ENCODE measurements around the gene HSPA9. TPM values are rescaled to one million over a fixed set of nuclear protein-coding genes. Genes with fewer than 3 reads are reported as not detected.

Gene HSPA9
- total RNA-seq, 3 donors from 2014 or later = 701 to 707 (median 707) TPM

DNA sequence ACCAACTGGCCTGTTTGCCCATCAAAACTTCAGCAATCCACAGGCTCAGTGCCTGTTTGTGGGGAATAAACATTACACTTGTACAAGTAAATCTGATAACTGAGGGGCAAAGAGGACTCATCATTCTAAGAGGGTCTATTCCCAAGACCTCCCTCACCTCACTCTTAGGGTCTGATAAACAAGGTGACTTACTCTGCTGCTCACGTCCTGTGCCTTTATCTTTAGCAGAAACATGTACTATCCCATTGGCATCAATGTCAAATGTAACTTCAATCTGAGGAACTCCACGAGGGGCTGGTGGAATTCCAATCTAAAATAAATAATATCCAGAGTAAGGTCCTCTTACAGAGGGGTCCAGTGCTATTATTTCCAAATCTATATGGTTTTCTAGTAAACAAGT lies 17.5 kb downstream of the HSPA9 start:
- H3K27me3 Mint-ChIP-seq (ENCODE audit: low read depth) = no peaks in the 10 kb centered on the region
- no peak for DNase-seq
- no peak for ATAC-seq
- H3K9me3 Mint-ChIP-seq = no peaks in the 10 kb centered on the region
- no peak overlapping the region for H3K4me3 Mint-ChIP-seq
- H3K4me1 Mint-ChIP-seq (ENCODE audit: low read depth) = peaks cover 14% of the 10 kb centered on the region
- peaks cover 66% of the 10 kb centered on the region for H3K36me3 Mint-ChIP-seq (ENCODE audit: insufficient read depth)

DNA sequence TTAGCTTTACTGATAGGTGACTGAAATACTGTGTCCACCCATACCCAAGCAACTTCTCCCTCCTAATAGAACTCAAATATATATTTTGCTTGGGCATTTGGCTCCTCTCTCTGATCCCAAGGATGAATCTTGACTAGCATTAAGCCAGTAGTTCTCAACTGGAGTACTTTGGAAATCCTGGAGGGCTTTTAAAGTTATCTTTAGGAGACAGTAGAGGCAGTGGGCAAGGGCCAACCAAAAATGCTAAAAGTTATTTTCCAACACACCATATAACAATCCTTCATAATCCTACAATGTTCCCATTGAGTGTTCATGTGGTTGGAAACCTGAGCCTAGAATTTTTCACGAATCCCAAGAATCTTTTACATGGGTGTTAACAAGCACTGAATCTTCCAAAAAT lies 21.1 kb downstream of the HSPA9 start:
- Mint-ChIP-seq H3K36me3 (ENCODE audit: insufficient read depth) (peaks cover 54% of the 10 kb centered on the region), H3K4me3 (no peak overlapping the region), H3K4me1 (ENCODE audit: low read depth) (peaks cover 7% of the 10 kb centered on the region), H3K27me3 (ENCODE audit: low read depth) (no peaks in the 10 kb centered on the region), H3K9me3 (no peaks in the 10 kb centered on the region)
- no peak for ATAC-seq
- DNase-seq = no peak

DNA sequence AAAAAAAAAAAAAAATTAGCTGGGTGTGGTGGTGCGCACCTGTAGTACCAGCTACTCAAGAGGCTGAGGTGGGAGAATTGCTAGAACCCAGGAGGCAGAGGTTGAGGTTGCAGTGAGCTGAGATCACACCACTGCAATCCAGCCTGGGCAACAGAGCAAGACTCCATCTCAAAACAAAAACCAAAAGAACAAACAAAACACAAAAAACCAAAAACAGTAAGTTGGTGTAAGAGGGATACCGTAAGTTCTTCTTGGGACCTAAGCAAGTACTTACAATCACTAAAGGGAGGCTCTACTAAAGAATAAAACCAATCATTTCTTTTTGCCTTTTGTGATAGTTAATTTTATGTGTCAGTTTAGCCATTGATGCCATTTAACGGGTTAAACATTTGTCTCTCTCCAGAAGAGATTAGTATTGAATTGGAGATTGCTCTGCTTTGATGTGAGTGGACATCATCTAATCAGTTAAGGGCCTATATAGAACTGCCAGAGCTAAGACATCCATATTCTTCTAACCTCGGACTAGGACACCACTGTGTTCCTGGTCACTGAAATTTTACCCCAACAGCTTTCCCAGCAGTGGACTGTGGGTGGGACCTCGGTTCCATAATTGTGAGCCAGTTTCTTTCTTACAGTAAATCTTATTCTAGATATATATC lies 21.6 kb downstream of the HSPA9 start:
- ATAC-seq = no peak
- Mint-ChIP-seq H3K4me1 (ENCODE audit: low read depth) (peaks cover 7% of the 10 kb centered on the region), H3K4me3 (no peak overlapping the region), H3K9me3 (no peaks in the 10 kb centered on the region), H3K27me3 (ENCODE audit: low read depth) (no peaks in the 10 kb centered on the region), H3K36me3 (ENCODE audit: insufficient read depth) (peaks cover 48% of the 10 kb centered on the region)
- DNase-seq = no peak

DNA sequence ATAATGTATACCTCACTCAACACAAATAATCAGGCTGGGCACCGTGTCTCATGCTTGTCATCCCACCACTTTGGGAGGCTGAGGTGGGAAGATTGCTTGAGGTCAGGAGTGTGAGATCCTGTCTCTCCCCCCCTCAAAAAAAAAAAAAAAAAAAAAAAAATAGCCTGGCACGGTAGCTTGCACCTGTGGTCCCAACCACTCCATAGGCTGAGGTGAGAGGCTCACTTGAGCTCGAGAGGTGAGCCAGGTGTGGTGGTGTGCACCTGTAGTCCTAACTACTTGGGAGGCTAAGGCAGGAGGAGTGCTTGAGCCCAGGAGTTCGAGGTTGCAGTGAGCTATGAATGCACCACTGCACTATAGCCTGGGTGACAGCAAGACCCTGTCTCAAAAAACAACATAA lies 22.5 kb downstream of the HSPA9 start:
- H3K9me3 Mint-ChIP-seq = no peaks in the 10 kb centered on the region
- ATAC-seq = no peak
- peaks cover 42% of the 10 kb centered on the region for H3K36me3 Mint-ChIP-seq (ENCODE audit: insufficient read depth)
- no peaks in the 10 kb centered on the region for H3K27me3 Mint-ChIP-seq (ENCODE audit: low read depth)
- H3K4me3 Mint-ChIP-seq = no peak overlapping the region
- DNase-seq = no peak
- peaks cover 16% of the 10 kb centered on the region for H3K4me1 Mint-ChIP-seq (ENCODE audit: low read depth)

DNA sequence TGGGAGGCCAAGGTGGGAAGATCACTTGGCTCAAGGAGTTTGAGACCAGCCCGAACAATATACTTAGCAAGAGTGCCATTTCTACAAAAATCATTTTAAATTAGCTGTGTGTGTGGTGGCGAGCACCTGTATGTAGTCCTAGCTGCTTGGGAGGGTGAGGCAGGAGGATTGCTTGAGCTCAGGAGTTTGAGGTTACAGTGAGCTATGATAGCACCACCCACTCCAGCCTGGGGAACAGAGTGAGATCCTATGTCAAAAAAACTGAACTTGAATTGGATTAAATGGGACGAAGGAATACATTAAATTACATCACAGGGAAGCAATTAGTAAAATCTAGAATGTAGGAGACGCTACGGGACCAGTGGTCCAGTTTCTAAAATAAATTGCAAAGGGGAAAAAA lies 25.8 kb downstream of the HSPA9 start:
- H3K36me3 Mint-ChIP-seq (ENCODE audit: insufficient read depth) = peaks cover 26% of the 10 kb centered on the region
- no peaks in the 10 kb centered on the region for H3K9me3 Mint-ChIP-seq
- H3K27me3 Mint-ChIP-seq (ENCODE audit: low read depth) = no peaks in the 10 kb centered on the region
- peaks cover 36% of the 10 kb centered on the region for H3K4me1 Mint-ChIP-seq (ENCODE audit: low read depth)
- ATAC-seq (no peak), DNase-seq (no peak)
- no peak overlapping the region for H3K4me3 Mint-ChIP-seq

DNA sequence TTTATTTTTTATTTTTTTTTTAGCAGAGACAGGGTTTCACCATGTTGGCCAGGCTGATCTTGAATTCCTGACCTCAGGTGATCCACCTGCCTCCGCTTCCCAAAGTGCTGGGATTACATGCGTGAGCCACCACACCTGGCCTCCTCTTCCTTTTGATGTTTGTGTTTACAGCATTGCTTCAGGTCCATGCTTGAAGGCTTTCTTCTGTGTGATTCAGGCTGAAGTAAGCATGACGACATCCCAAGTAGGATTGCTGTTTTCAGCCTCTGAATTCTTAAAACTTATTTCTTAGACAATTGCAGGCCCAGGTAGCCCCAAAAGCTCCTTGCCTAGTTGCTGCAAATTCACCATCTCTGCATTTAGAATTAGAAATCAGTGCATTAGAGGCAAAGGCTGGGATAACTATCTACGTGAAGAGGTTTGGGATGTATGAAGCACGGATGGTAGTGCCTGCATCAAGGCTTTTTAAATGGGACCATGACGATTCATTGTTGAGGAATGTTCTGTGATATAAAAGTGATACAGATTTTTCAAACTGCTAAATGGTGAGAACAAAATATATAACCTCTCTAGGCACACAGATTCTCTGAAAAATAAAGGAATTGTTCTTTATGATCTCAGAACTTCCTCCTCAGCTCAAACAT lies 29.2 kb downstream of the HSPA9 start:
- no peak for DNase-seq
- Mint-ChIP-seq H3K27me3 (ENCODE audit: low read depth) (no peaks in the 10 kb centered on the region), H3K9me3 (no peaks in the 10 kb centered on the region), H3K4me1 (ENCODE audit: low read depth) (peaks cover 50% of the 10 kb centered on the region), H3K36me3 (ENCODE audit: insufficient read depth) (peaks cover 17% of the 10 kb centered on the region), H3K4me3 (peak overlapping the region; percentile 29)
- ATAC-seq = no peak

DNA sequence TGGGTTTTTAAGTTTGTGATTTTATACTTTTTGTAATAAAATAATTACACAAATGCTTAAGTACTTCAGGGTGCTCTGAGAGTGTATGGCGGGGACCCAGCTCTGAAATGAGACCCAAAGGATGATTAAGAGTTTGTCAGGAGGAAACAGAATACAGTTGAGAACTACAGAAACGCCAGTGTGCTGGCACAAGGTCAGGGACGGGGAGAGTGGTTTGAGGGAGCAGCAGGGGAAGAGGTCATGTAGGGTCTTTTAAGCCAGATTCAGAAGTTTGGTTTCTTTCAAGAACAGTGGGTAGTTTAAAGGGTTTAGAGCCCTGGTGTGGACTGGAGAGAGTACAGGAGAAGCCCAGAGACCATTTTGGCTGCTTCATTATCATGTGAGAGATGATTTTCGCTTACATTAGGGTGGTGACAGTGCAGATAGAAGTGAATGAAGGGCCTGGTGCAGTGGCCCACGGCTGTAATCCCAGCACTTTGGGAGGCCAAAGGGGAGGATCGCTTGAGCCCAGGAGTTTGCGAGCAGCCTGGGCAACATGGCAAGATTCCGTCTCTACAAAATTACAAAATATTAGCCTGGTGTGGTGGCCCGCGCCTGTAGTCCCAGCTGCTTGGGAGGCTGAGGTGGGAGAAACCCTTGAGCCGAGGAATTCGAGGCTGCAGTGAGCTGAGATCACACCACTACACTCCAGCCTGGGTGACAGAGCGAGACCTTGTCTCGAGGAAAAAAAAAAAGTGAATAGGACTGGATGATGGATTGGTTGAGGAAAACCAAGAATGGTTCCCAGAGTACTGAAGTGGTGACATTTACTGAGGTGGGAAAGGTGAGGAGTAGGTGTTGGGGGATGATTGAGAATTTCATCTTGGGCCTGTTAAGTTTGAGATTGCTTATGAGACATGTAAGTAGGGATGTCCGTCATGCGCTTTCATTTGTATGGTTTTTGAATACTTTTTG lies 30.7 kb downstream of the HSPA9 start:
- Mint-ChIP-seq H3K27me3 (ENCODE audit: low read depth) (no peaks in the 10 kb centered on the region), H3K4me3 (peak overlapping the region; percentile 99), H3K4me1 (ENCODE audit: low read depth) (peaks cover 65% of the 10 kb centered on the region), H3K9me3 (no peaks in the 10 kb centered on the region), H3K36me3 (ENCODE audit: insufficient read depth) (peaks cover 30% of the 10 kb centered on the region)
- ATAC-seq (no peak), DNase-seq (no peak)

DNA sequence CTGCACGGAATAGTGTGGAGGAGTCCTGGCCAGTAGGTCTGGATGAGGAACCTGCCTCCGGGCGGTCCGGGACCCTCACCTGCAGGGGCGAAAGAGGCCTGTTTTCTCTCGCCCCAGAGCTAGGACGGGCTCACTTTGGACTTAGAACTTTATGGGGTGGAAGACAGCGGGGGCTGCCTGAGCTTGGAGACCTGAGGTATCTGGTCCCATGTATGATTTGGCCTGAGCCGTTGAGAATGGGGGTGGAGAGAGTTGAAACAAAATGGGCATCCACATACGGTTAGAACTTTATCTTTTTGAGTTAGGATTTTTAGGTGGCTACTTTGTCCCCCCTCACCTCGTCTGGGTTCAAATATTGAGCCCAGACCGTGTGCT lies 31.5 kb downstream of the HSPA9 start:
- Mint-ChIP-seq H3K4me1 (ENCODE audit: low read depth) (peaks cover 70% of the 10 kb centered on the region), H3K9me3 (no peaks in the 10 kb centered on the region), H3K27me3 (ENCODE audit: low read depth) (no peaks in the 10 kb centered on the region), H3K36me3 (ENCODE audit: insufficient read depth) (peaks cover 31% of the 10 kb centered on the region), H3K4me3 (peak overlapping the region; percentile 99)
- DNase-seq (no peak), ATAC-seq (peak; percentile 64)

DNA sequence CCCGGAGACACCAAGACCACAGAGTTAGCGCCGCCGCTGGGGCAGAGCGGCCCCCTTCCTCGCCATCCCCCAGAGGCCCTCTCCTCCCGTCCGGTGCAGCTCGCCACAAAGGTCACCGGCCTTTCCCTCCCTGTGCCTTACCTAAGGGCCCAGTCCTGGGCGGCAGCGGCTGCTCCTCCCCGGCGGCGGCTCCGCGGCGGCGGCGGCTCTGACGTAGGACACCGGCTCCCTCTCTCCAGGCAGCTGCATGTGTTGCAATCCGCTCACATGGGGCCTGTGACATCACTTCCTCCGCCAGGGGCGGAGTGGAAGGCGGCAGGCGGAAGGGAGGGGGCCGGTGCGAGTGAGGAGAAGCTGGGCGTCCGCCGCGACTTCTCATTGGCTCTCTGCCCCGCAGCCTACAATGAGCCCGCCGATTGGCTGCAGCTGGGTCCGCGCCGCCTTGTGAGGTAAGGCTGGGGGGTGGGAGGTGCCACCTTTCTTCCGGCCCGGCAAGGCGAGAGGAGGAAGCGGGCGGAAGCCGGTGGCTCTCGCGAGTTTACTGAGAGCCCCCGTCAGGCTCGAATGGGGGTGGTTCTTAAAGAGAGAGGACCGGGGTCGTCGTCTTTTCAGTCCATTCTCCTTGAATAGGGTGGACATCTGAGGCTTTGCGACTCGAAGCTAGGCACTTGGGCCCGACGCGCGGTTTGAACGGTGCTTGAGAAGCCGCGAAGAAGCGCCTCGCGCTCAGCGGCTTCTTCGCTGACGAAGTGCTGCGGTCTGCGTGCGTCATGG lies 32.1 kb downstream of the HSPA9 start, which contains the start of gene ETF1:
Gene ETF1 (minus strand): TSS at position 281 of the 774 bp plus-strand sequence. CDS start 318 bp downstream, outside the sequence.
- H3K36me3 Mint-ChIP-seq (ENCODE audit: insufficient read depth) = peaks cover 33% of the 10 kb centered on the region
- ATAC-seq = peak; percentile 88 to 90
- peak within 1 kb of the TSS; percentile 99 for H3K4me3 Mint-ChIP-seq
- no peaks in the 10 kb centered on the region for H3K9me3 Mint-ChIP-seq
- DNase-seq = peak; percentile 99
- H3K27me3 Mint-ChIP-seq (ENCODE audit: low read depth) = no peaks in the 10 kb centered on the region
- H3K4me1 Mint-ChIP-seq (ENCODE audit: low read depth) = peaks cover 66% of the 10 kb centered on the region

DNA sequence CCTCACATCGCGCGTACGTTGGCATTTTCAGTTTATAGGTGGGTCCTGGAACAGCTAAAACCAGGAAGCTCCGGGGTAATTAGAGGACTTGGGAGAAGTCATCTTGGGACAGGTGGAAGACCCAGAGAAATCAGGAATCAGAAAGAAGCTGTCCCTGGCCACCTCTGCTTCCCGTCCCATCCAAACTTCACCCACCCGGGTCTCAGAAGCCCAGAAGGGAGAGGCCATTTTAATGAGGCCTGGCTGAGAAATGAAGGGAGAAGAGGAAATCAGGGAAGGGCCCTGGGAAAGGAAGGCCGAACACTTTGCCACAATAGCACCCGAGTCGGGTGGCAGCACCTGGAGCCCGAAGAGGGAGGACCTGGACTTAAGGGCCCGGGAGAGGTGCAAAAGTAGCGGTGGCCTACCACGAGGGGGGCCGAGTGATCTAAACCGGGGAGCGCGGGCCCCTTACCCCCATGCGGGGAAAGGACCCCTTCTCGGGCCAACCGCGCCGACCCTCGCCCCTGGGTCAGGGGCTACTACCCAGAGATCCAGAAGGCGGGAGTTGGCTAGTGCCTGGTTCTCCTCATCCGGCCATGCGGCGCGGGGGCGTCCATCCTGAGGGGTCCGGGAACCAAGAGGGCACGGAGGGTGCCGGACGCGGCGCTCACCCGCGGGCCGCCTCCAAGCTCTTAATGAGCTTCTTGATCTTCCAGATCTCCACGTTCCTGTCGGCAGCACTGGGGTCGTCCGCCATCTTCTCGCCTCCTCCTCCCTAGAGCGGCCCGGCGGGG lies 32.8 kb downstream of the HSPA9 start:
- ATAC-seq (peak; percentile 47 to 49), DNase-seq (no peak)
- Mint-ChIP-seq H3K4me1 (ENCODE audit: low read depth) (peaks cover 62% of the 10 kb centered on the region), H3K9me3 (no peaks in the 10 kb centered on the region), H3K4me3 (peak overlapping the region; percentile 99), H3K36me3 (ENCODE audit: insufficient read depth) (peaks cover 33% of the 10 kb centered on the region), H3K27me3 (ENCODE audit: low read depth) (no peaks in the 10 kb centered on the region)

DNA sequence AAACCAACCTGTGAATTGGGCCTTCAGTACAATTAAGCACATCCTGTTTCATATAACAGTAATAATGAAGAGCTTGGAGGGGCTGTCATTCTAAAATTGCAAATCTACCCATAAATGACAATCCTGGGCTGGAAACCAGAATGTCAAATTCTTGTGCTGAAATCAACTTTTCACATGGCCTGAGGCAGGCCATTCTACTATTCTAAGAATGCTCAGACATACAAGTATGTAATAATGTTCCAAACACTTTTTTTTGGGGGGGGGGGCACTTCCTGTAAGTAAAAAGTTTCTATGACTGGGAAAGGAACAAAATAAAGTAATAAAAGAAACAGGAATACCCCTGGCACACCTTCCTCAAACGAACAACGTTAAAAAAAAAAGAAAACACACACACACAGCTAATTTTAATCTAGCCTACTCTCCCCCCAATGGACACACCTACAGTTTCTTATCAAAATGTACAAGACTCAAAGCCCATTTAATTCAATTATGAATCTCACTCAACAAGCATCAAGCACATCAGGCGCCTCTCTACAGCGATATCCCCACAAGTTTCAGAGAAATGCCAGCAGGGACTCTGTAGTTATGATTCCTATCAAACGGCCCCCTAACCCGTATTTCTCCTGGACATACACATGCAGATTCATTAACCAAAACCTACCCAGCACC lies 33.6 kb downstream of the HSPA9 start:
- no peak for ATAC-seq
- no peak for DNase-seq
- peak overlapping the region; percentile 99 for H3K4me3 Mint-ChIP-seq
- H3K27me3 Mint-ChIP-seq (ENCODE audit: low read depth) = no peaks in the 10 kb centered on the region
- H3K4me1 Mint-ChIP-seq (ENCODE audit: low read depth) = peaks cover 69% of the 10 kb centered on the region
- peaks cover 37% of the 10 kb centered on the region for H3K36me3 Mint-ChIP-seq (ENCODE audit: insufficient read depth)
- H3K9me3 Mint-ChIP-seq = no peaks in the 10 kb centered on the region

DNA sequence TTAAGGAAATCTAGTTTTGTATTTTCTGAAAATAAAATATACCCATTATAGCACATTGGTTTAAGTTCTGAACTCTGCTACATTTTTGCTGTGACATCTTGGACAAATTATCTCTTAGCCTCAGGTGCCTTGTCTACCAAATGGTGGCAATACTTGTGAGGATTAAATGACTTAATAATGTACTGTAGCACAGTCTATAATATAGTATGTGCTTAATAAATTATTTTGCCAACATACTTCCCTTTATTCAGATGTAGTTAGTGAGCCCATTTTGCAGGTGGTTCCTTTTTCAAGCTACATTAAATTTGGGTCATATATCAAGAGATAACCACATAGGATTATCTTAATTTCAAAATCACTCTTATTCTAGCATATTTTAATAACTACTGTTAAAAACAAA lies 35.4 kb downstream of the HSPA9 start:
- DNase-seq = no peak
- ATAC-seq = no peak
- Mint-ChIP-seq H3K36me3 (ENCODE audit: insufficient read depth) (peaks cover 41% of the 10 kb centered on the region), H3K4me3 (peak overlapping the region; percentile 99), H3K4me1 (ENCODE audit: low read depth) (peaks cover 62% of the 10 kb centered on the region), H3K27me3 (ENCODE audit: low read depth) (no peaks in the 10 kb centered on the region), H3K9me3 (no peaks in the 10 kb centered on the region)
